Ovary (tissue), 9 donors: ENCODE measurements around the gene TUG1. TPM values are rescaled to one million over a fixed set of nuclear protein-coding genes. Genes with fewer than 3 reads are reported as not detected.

ENCODE experiments used
- DNase-seq, 5 donors: peaks; one replicate each; pipeline ENCODE4 v3.0.0-alpha.2; 2019 to 2020
- H3K27ac ChIP-seq, 2 donors: fragments of 200-600 bp; one replicate each; pipeline versions ENCODE4 v1.5.1 to v1.8.0; 2019 to 2022
- H3K27me3 ChIP-seq: fragments of 200-600 bp; one replicate; pipeline ENCODE4 v1.8.0; 2022
- H3K36me3 ChIP-seq: fragments of 200-600 bp; sonication (generic); one replicate; pipeline ENCODE4 v1.5.1; 2019
- H3K4me1 ChIP-seq: one replicate; pipeline ENCODE4 v1.8.1; 2013; ENCODE audit warnings: mild to moderate bottlenecking, moderate library complexity; ENCODE audit not compliant: insufficient read depth
- H3K4me3 ChIP-seq: fragments of 200-600 bp; sonication (generic); one replicate; pipeline ENCODE4 v1.5.1; 2017
- H3K9me3 ChIP-seq, 2 donors: fragments of 200-600 bp in 1 of 2; sonication (generic) in 1 of 2; one replicate each; pipeline versions ENCODE4 v1.5.1 to v1.8.1; 2013 to 2019; ENCODE audit warnings: mild to moderate bottlenecking in 1 of 2, moderate library complexity in 1 of 2
- CTCF ChIP-seq, 3 donors: fragments of 450-650 bp in 2 of 3; fragments of 200-600 bp in 1 of 3; IDR thresholded peaks; one replicate each; pipeline versions ENCODE4 v1.5.1 to v1.8.0; 2016 to 2022; ENCODE audit warnings: antibody characterized with exemption in 3 of 3, mild to moderate bottlenecking in 1 of 3
- EP300 ChIP-seq: sonication (generic); formaldehyde crosslinking; IDR thresholded peaks from one replicate; pipeline ENCODE4 v1.6.1; 2017; ENCODE audit warnings: antibody characterized with exemption
- POLR2A ChIP-seq: fragments of 450-650 bp; IDR thresholded peaks from one replicate; pipeline ENCODE4 v1.6.1; 2017; ENCODE audit warnings: antibody characterized with exemption, mild to moderate bottlenecking, moderate library complexity
- WGBS, 3 donors: extraction: QIAGEN DNeasy Blood & Tissue Kit in 1 of 3; methylation state at CpG; one replicate each; pipeline versions ENCODE4 v1.1.5 to v1.1.7; 2013 to 2017; 5-methylcytosine and 5-hydroxymethylcytosine counted together
- intact Hi-C, 4 donors: fragments of 100-400 bp; cut with DNase I; formaldehyde crosslinking; loops; one replicate each; pipeline versions ENCODE4 v1.11.0 to v1.15.1; 2022 to 2023
- polyA plus RNA-seq, 2 donors: library from polyadenylated mRNA; stranded (reverse); fragments of 200-250 nt in 1 of 2; fragments of 350-450 nt in 1 of 2; fragmentation: Illumina TruSeq in 1 of 2; extraction: RNeasy Lipid Tissue Mini Kit (QIAGEN cat#74804) in 1 of 2; gene quantifications; one replicate each; pipeline ENCODE4 v1.2.3, GENCODE V29; 2013 to 2014
- total RNA-seq, 7 donors: library from RNA; depleted of rRNA in 2 of 7; stranded (reverse); fragments of >200 nt in 2 of 7; fragmentation: NEBNext Ultra II Directional in 3 of 7; extraction: Animal tissue kit (Norgen Biotek cat#: 25700) in 3 of 7; gene quantifications; one replicate each; pipeline versions ENCODE4 v1.1.0 to v1.2.4, GENCODE V29; 2016 to 2023
- donor health status: DM: no; HTN: no; CAD: no; lungs with moderate emphysema.
- donor health status: DM: no; HTN: no; CAD: no.
- donor health status: Bipolar disorder and iron deficiency.
- donor health status: DM: yes; HTN: yes; CAD: no.
- donor health status: DM: no; HTN: no; CAD: no.
- donor health status: DM: yes; HTN: yes; CAD: no.

Gene TUG1
- total and polyA plus RNA-seq, 9 donors, result 44.9 to 114 (median 78.7) TPM

- TF ChIP-seq EP300 (no peak), CTCF (IDR thresholded peaks at IDR 0.05) (no peak), POLR2A (no peak)
- Histone ChIP-seq H3K4me1 (no peaks in the 10 kb centered on the region), H3K36me3 (no peaks in the 10 kb centered on the region), H3K27me3 (no peaks in the 10 kb centered on the region), H3K27ac (no peak overlapping the region), H3K9me3 (peaks cover 0 to 3% of the 10 kb centered on the region in 2 donors), H3K4me3 (no peak overlapping the region)
- intact Hi-C loops, result no loop called here
- WGBS, 3 donors, result 87 to 89% (median 89%) methylated on average over 2 of the region's 2 CpGs
- DNase-seq, result no peak
Observed at GRCh38 chr22:30982512-30982911, 13.4 kb downstream of the TUG1 start.

GRCh38 chr22:30984317-30984716, 15.3 kb downstream of the TUG1 start:
- no peak overlapping the region for H3K4me3 ChIP-seq
- peaks cover 0 to 3% of the 10 kb centered on the region in 2 donors for H3K9me3 ChIP-seq
- no peaks in the 10 kb centered on the region for H3K27me3 ChIP-seq
- H3K27ac ChIP-seq, result no peak overlapping the region
- intact Hi-C loops, result no loop called here
- no peaks in the 10 kb centered on the region for H3K36me3 ChIP-seq
- TF ChIP-seq CTCF (IDR thresholded peaks at IDR 0.05), result no peak
- no peak for TF ChIP-seq POLR2A
- TF ChIP-seq EP300, result no peak
- H3K4me1 ChIP-seq, result no peaks in the 10 kb centered on the region
- 80 to 87% (median 82%) methylated on average over 2 of the region's 2 CpGs for WGBS, 3 donors
- no peak for DNase-seq

- Histone ChIP-seq H3K4me1 (no peaks in the 10 kb centered on the region), H3K27me3 (no peaks in the 10 kb centered on the region), H3K4me3 (no peak overlapping the region), H3K27ac (no peak overlapping the region), H3K36me3 (no peaks in the 10 kb centered on the region), H3K9me3 (peaks cover 0 to 3% of the 10 kb centered on the region in 2 donors)
- TF ChIP-seq POLR2A (no peak), CTCF (IDR thresholded peaks at IDR 0.05) (no peak), EP300 (no peak)
- intact Hi-C loops, result no loop called here
- 79 to 81% (median 81%) methylated on average over 4 of the region's 4 CpGs for WGBS, 3 donors
- no peak for DNase-seq
Observed at GRCh38 chr22:30985561-30986208, 16.6 kb downstream of the TUG1 start.

GRCh38 chr22:30989474-30989873, 20.4 kb downstream of the TUG1 start:
- no peaks in the 10 kb centered on the region for H3K27me3 ChIP-seq
- H3K36me3 ChIP-seq, result no peaks in the 10 kb centered on the region
- no peak overlapping the region for H3K4me3 ChIP-seq
- intact Hi-C loops, result no loop called here
- TF ChIP-seq EP300 (no peak), POLR2A (no peak)
- DNase-seq, result no peak
- no peak overlapping the region for H3K27ac ChIP-seq
- H3K4me1 ChIP-seq, result no peaks in the 10 kb centered on the region
- peaks cover 0 to 3% of the 10 kb centered on the region in 2 donors for H3K9me3 ChIP-seq

- H3K4me1 ChIP-seq, result no peaks in the 10 kb centered on the region
- TF ChIP-seq CTCF (IDR thresholded peaks at IDR 0.05) (no peak), EP300 (no peak), POLR2A (no peak)
- H3K9me3 ChIP-seq, result peaks cover 0 to 3% of the 10 kb centered on the region in 2 donors
- H3K4me3 ChIP-seq, result no peak overlapping the region
- 55 to 59% (median 58%) methylated on average over 1 of the region's 1 CpG for WGBS, 3 donors
- intact Hi-C loops, result no loop called here
- DNase-seq, result no peak
- H3K36me3 ChIP-seq, result no peaks in the 10 kb centered on the region
- no peaks in the 10 kb centered on the region for H3K27me3 ChIP-seq
- no peak overlapping the region for H3K27ac ChIP-seq
Observed at GRCh38 chr22:30990690-30991089, 21.6 kb downstream of the TUG1 start.
